Measurements from ENCODE around the gene MLLT3.

GRCh38 chr9:20569525-20569924 lies 52.8 kb downstream of the MLLT3 start:
- TF ChIP-seq, protein P1, sequence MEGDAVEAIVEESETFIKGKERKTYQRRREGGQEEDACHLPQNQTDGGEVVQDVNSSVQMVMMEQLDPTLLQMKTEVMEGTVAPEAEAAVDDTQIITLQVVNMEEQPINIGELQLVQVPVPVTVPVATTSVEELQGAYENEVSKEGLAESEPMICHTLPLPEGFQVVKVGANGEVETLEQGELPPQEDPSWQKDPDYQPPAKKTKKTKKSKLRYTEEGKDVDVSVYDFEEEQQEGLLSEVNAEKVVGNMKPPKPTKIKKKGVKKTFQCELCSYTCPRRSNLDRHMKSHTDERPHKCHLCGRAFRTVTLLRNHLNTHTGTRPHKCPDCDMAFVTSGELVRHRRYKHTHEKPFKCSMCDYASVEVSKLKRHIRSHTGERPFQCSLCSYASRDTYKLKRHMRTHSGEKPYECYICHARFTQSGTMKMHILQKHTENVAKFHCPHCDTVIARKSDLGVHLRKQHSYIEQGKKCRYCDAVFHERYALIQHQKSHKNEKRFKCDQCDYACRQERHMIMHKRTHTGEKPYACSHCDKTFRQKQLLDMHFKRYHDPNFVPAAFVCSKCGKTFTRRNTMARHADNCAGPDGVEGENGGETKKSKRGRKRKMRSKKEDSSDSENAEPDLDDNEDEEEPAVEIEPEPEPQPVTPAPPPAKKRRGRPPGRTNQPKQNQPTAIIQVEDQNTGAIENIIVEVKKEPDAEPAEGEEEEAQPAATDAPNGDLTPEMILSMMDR (conservative IDR thresholded peaks at IDR 0.05): no peak
- TF ChIP-seq EZH2 (IDR thresholded peaks at IDR 0.05; ENCODE audit: low read depth): no peak
